K562 (cell line): ENCODE results near the gene NSUN6. TPM values are rescaled to one million over a fixed set of nuclear protein-coding genes. Genes with fewer than 3 reads are reported as not detected.
A peak's percentile ranks its signal among the peaks of the same experiment; 100 is the strongest.

Experiments
- ATAC-seq: fragments of 200-7000 bp; cut with Tn5 transposase; 3 replicates; pipeline ENCODE4 v1.9.1; 2020; ENCODE audit warnings: moderate library complexity
- BruUV-seq: library from RNA; stranded (reverse); fragments of 400-500 nt; replicated peaks from 2 replicates; lab custom pipeline; 2021; lab: Mats Ljungman, UMichigan
- CTCF ChIA-PET: fragments of 300-600 bp; formaldehyde crosslinking; extraction: SDS; loops from one replicate; lab custom pipeline; 2021; ENCODE audit warnings: low intra/inter-chr PET ratio; lab: Yijun Ruan, JAX
- POLR2A ChIA-PET: fragments of 300-600, 350-650 bp; sonication (Branson Sonifier 250); formaldehyde crosslinking; extraction: SDS; loops from one replicate; lab custom pipeline; 2021; ENCODE audit warnings: antibody characterized with exemption, inconsistent platforms; lab: Yijun Ruan, JAX
- DNase-seq, 4 experiments: peaks; one replicate each; pipeline versions ENCODE4 v3.0.0 to v3.0.0-alpha.2; 2011 to 2018; ENCODE audit warnings: low spot score in 3 of 4, mixed read lengths in 3 of 4; ENCODE audit errors: extremely low read depth in 1 of 4
- FAIRE-seq: peaks from 2 replicates; lab custom pipeline; 2011; peaks lifted over from hg19 to GRCh38; lab: Jason Lieb, UNC
- H2AFZ ChIP-seq: 2 replicates; pipeline ENCODE4 v1.6.0; 2011; ENCODE audit warnings: low read depth, low read length, control low read depth, inconsistent platforms
- H3K27ac ChIP-seq: fragments of 200-600 bp; 3 replicates; pipeline ENCODE4 v1.8.0; 2011; ENCODE audit warnings: low read depth, mild to moderate bottlenecking, control low read depth, inconsistent platforms, low read length, moderate library complexity, mixed read lengths; ENCODE audit errors: extremely low read depth
- H3K27me3 ChIP-seq, 2 experiments: fragments of 300-600 bp in 1 of 2; 2 replicates in 1 of 2; 3 replicates in 1 of 2; pipeline versions ENCODE4 v1.6.0 to v1.8.0; 2011; ENCODE audit warnings: inconsistent platforms in 2 of 2, low read length in 2 of 2, mild to moderate bottlenecking in 1 of 2, mixed read lengths in 1 of 2, moderate library complexity in 1 of 2; ENCODE audit not compliant: control insufficient read depth in 2 of 2, insufficient read depth in 2 of 2
- H3K36me3 ChIP-seq: fragments of 300-600 bp; 3 replicates; pipeline ENCODE4 v1.8.0; 2011; ENCODE audit warnings: mild to moderate bottlenecking, low read length, inconsistent platforms; ENCODE audit not compliant: control insufficient read depth, insufficient read depth
- H3K4me1 ChIP-seq, 2 experiments: fragments of 200-600 bp in 1 of 2; replicated peaks in 1 of 2; 2 replicates in 1 of 2; 3 replicates in 1 of 2; pipeline versions ENCODE4 v1.5.1 to v1.8.0; 2011; ENCODE audit warnings: inconsistent platforms in 2 of 2, low read length in 2 of 2, mild to moderate bottlenecking in 1 of 2, mixed read lengths in 1 of 2, moderate library complexity in 1 of 2; ENCODE audit not compliant: control insufficient read depth in 2 of 2, insufficient read depth in 2 of 2
- H3K4me2 ChIP-seq: 2 replicates; pipeline ENCODE4 v1.6.1; 2011; ENCODE audit warnings: low read length, control low read depth, inconsistent platforms, mixed read lengths; ENCODE audit not compliant: insufficient read depth
- H3K4me3 ChIP-seq: fragments of 200-600 bp; sonication (generic), shearing (Covaris generic); 2 replicates; pipeline ENCODE4 v1.5.1; 2016; ENCODE audit warnings: control low read depth, inconsistent platforms
- H3K79me2 ChIP-seq: fragments of 200-600 bp; 3 replicates; pipeline ENCODE4 v1.8.0; 2011; ENCODE audit warnings: low read length, inconsistent platforms; ENCODE audit not compliant: control insufficient read depth, insufficient read depth
- H3K9ac ChIP-seq, 2 experiments: 2 replicates each; pipeline versions ENCODE4 v1.6.0 to v1.6.1; 2011; ENCODE audit warnings: low read depth in 2 of 2, low read length in 2 of 2, control low read depth in 1 of 2, inconsistent platforms in 1 of 2, mild to moderate bottlenecking in 1 of 2, mixed read lengths in 1 of 2; ENCODE audit not compliant: insufficient read depth in 1 of 2
- H3K9me1 ChIP-seq: one replicate; pipeline ENCODE4 v1.6.0; 2011; ENCODE audit warnings: inconsistent platforms, mild to moderate bottlenecking, low read length, moderate library complexity; ENCODE audit not compliant: control insufficient read depth, insufficient read depth
- H3K9me3 ChIP-seq: replicated peaks from 2 replicates; pipeline ENCODE4 v1.5.1; 2011; ENCODE audit warnings: low read depth, low read length, inconsistent platforms; ENCODE audit not compliant: control insufficient read depth, insufficient read depth
- H4K20me1 ChIP-seq: replicated peaks from 2 replicates; pipeline ENCODE4 v1.6.1; 2011; ENCODE audit warnings: low read length, inconsistent platforms, mixed read lengths; ENCODE audit not compliant: control insufficient read depth, insufficient read depth
- MYC ChIP-seq, 2 experiments: fragments of 250-450 bp in 1 of 2; sonication (Bioruptor Pico) in 1 of 2; IDR thresholded peaks; 2 replicates each; pipeline versions ENCODE4 v1.5.1 to v1.6.1; 2012 to 2021; ENCODE audit warnings: low read depth in 2 of 2, borderline replicate concordance in 1 of 2, improper control_type of control experiment in 1 of 2, low read length in 1 of 2, mild to moderate bottlenecking in 1 of 2, moderate library complexity in 1 of 2
- RFX1 ChIP-seq: fragments of 450-650 bp; IDR thresholded peaks from 2 replicates; pipeline ENCODE4 v1.6.1; 2016; ENCODE audit warnings: mild to moderate bottlenecking, moderate library complexity
- STAG1 ChIP-seq: sonication (generic); formaldehyde crosslinking; IDR thresholded peaks from 2 replicates; pipeline ENCODE4 v1.5.0; 2020; ENCODE audit warnings: missing genetic modification reagents, borderline replicate concordance
- WGBS: fragments of 100-300 bp; shearing (Covaris generic); methylation state at CpG from one replicate; pipeline ENCODE4 v1.1.6; 2016; ENCODE audit warnings: low coverage, mixed read lengths; ENCODE audit not compliant: insufficient coverage; ENCODE audit errors: missing lambda C conversion rate; 5-methylcytosine and 5-hydroxymethylcytosine counted together
- in situ Hi-C: fragments of 300-500 bp; cut with MboI; formaldehyde crosslinking; loops from 4 replicates; pipeline ENCODE4 v1.15.0; 2018; ENCODE audit warnings: inconsistent platforms, mixed read lengths
- intact Hi-C: fragments of 100-400 bp; cut with micrococcal nuclease; formaldehyde crosslinking; loops from 2 replicates; pipeline ENCODE4 v1.14.2; 2022
- polyA plus RNA-seq, 8 experiments: library from polyadenylated mRNA; depleted of rRNA in 4 of 8; stranded (reverse) in 5 of 8; unstranded in 3 of 8; fragments of >200 nt; fragmentation: Nextera tagmentation in 2 of 8; fragmentation: Illumina TruSeq in 1 of 8; extraction: Ambion mirVana in 2 of 8; extraction: Trizol in 1 of 8; gene quantifications; 2 replicates each; pipeline versions ENCODE4 v1.2.1 to v1.2.3, GENCODE V29; 2011 to 2014; ENCODE audit warnings: inconsistent platforms in 1 of 8, missing spikeins in 1 of 8
- total RNA-seq, 7 experiments: library from RNA; depleted of rRNA in 6 of 7; stranded (reverse); fragments of >200 nt in 6 of 7; fragmentation: Illumina TruSeq in 2 of 7; extraction: Trizol in 2 of 7; gene quantifications; 2 replicates each; pipeline versions ENCODE4 v1.2.1 to v1.2.3, GENCODE V29; 2011 to 2021; ENCODE audit warnings: low replicate concordance in 1 of 7
- TF ChIP-seq, protein P1 (sequence below): fragments of 250-450 bp; sonication (Bioruptor Pico); IDR thresholded peaks from 2 replicates; pipeline ENCODE4 v1.4.0; 2020
- TF ChIP-seq, protein P2 (sequence below): fragments of 450-650 bp; conservative IDR thresholded peaks from 2 replicates; pipeline ENCODE4 v1.6.1; 2016; ENCODE audit warnings: missing genetic modification characterization, low read depth, mild to moderate bottlenecking, missing compliant biosample characterization, moderate library complexity
- TF ChIP-seq, protein P3 (sequence below), 2 experiments: fragments of 450-650 bp; formaldehyde crosslinking in 1 of 2; IDR thresholded peaks; 2 replicates each; pipeline versions ENCODE4 v1.4.0 to v1.6.1; 2014 to 2020; ENCODE audit warnings: mild to moderate bottlenecking in 2 of 2, borderline replicate concordance in 1 of 2, low read depth in 1 of 2

NSUN6 gene
- total and polyA plus RNA-seq, 9 of the 15 experiments (the other 6 are each of a cell fraction or from before 2014, with no cell fraction given) = 12.5 to 33.1 (median 24.2) TPM

DNA sequence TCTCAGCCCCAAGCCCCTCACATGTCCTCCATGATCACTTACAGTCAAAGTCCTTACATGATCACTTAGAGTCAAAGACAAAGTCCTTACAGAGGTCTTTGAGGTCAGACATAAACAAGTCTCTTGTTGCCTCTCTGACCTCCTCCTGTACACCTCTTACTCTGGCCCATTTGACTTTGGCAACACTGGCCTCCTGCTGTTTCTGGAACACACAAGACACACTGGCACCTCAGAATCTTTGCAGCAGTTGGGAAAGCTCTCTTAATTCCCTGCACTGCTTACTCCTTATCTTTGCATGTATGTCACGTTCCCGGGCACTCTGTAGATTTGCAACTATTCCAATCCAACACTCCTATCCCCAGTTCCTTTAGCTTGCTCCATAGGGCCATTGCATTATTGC, 102.3 kb downstream of the NSUN6 start (continued):
- TF ChIP-seq RFX1 = no peak
- TF ChIP-seq, all 486 proteins: peak for 0

- no peak for FAIRE-seq
- TF ChIP-seq, protein P1, sequence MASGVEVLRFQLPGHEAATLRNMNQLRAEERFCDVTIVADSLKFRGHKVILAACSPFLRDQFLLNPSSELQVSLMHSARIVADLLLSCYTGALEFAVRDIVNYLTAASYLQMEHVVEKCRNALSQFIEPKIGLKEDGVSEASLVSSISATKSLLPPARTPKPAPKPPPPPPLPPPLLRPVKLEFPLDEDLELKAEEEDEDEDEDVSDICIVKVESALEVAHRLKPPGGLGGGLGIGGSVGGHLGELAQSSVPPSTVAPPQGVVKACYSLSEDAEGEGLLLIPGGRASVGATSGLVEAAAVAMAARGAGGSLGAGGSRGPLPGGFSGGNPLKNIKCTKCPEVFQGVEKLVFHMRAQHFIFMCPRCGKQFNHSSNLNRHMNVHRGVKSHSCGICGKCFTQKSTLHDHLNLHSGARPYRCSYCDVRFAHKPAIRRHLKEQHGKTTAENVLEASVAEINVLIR = no peak
- TF ChIP-seq STAG1 (CRISPR knock-in tag) = no peak
- TF ChIP-seq, protein P2, sequence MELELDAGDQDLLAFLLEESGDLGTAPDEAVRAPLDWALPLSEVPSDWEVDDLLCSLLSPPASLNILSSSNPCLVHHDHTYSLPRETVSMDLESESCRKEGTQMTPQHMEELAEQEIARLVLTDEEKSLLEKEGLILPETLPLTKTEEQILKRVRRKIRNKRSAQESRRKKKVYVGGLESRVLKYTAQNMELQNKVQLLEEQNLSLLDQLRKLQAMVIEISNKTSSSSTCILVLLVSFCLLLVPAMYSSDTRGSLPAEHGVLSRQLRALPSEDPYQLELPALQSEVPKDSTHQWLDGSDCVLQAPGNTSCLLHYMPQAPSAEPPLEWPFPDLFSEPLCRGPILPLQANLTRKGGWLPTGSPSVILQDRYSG (tag) = no peak
- TF ChIP-seq RFX1 = peak; percentile 79
- TF ChIP-seq MYC (IDR thresholded peaks at IDR 0.05; ENCODE audit: low read depth, low read length) = no peak
- no peak for TF ChIP-seq MYC (CRISPR knock-in tag; IDR thresholded peaks at IDR 0.05; ENCODE audit: borderline replicate concordance, low read depth)
- TF ChIP-seq, protein P3, sequence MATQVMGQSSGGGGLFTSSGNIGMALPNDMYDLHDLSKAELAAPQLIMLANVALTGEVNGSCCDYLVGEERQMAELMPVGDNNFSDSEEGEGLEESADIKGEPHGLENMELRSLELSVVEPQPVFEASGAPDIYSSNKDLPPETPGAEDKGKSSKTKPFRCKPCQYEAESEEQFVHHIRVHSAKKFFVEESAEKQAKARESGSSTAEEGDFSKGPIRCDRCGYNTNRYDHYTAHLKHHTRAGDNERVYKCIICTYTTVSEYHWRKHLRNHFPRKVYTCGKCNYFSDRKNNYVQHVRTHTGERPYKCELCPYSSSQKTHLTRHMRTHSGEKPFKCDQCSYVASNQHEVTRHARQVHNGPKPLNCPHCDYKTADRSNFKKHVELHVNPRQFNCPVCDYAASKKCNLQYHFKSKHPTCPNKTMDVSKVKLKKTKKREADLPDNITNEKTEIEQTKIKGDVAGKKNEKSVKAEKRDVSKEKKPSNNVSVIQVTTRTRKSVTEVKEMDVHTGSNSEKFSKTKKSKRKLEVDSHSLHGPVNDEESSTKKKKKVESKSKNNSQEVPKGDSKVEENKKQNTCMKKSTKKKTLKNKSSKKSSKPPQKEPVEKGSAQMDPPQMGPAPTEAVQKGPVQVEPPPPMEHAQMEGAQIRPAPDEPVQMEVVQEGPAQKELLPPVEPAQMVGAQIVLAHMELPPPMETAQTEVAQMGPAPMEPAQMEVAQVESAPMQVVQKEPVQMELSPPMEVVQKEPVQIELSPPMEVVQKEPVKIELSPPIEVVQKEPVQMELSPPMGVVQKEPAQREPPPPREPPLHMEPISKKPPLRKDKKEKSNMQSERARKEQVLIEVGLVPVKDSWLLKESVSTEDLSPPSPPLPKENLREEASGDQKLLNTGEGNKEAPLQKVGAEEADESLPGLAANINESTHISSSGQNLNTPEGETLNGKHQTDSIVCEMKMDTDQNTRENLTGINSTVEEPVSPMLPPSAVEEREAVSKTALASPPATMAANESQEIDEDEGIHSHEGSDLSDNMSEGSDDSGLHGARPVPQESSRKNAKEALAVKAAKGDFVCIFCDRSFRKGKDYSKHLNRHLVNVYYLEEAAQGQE (IDR thresholded peaks at IDR 0.05; ENCODE audit: borderline replicate concordance) = no peak
- TF ChIP-seq, protein P3 (CRISPR knock-in tag; IDR thresholded peaks at IDR 0.05; ENCODE audit: low read depth) = no peak
- DNase-seq = peak in 2 of 4 experiments; percentile 14 to 21
- intact Hi-C loops (no loop called here), in situ Hi-C loops (no loop called here)
- H3K36me3 ChIP-seq = peaks cover 50% of the 10 kb centered on the region
- no peaks in the 10 kb centered on the region for H3K4me1 ChIP-seq
- no peak overlapping the region for H2AFZ ChIP-seq
- 93% methylated on average over 7 of the region's 7 CpGs for WGBS
- H3K9me3 ChIP-seq = no peaks in the 10 kb centered on the region
- H3K4me2 ChIP-seq = no peak overlapping the region
- H3K4me3 ChIP-seq = no peak overlapping the region
- ChIA-PET POLR2A (no interaction called here), CTCF (no interaction called here)
- no peak overlapping the region for H3K27ac ChIP-seq
- H3K27me3 ChIP-seq = no peaks in the 10 kb centered on the region
- no peaks in the 10 kb centered on the region for H4K20me1 ChIP-seq
- no peaks in the 10 kb centered on the region for H3K79me2 ChIP-seq
- no peak for ATAC-seq
- H3K9ac ChIP-seq = no peak overlapping the region
- H3K9me1 ChIP-seq = no peaks in the 10 kb centered on the region
- no TSS peak for BruUV-seq
These were observed 105.6 kb downstream of the NSUN6 start for GRCh38 chr10:18545621-18546305.
